B cell (primary cell): ENCODE results near the gene TEX14. TPM values are rescaled to one million over a fixed set of nuclear protein-coding genes. Genes with fewer than 3 reads are reported as not detected.

Experiments used
- ATAC-seq: fragments of 200-7000 bp; cut with Tn5 transposase; one replicate; pipeline ENCODE4 v1.10.0; 2021; ENCODE audit warnings: low read depth, mild to moderate bottlenecking, moderate number of reproducible peaks, moderate library complexity
- CTCF ChIA-PET: fragments of 350-600 bp; sonication (Branson Sonifier 250); formaldehyde crosslinking; loops from one replicate; lab custom pipeline; 2021; ENCODE audit warnings: antibody characterized with exemption, inconsistent platforms; lab: Charles Lee
- POLR2A ChIA-PET: fragments of 350-600 bp; sonication (Branson Sonifier 250); formaldehyde crosslinking; loops from one replicate; lab custom pipeline; 2021; ENCODE audit warnings: antibody characterized with exemption; lab: Charles Lee
- DNase-seq: peaks from one replicate; pipeline ENCODE4 v3.0.0; 2013
- H2AFZ ChIP-seq: 2 replicates; pipeline ENCODE4 v1.6.1; 2012; ENCODE audit warnings: mild to moderate bottlenecking, low read depth, low read length; ENCODE audit not compliant: insufficient read depth, poor library complexity, severe bottlenecking
- H3K27ac ChIP-seq, 2 donors: 1 replicate in 1 of 2; 2 replicates in 1 of 2; pipeline ENCODE4 v1.5.1; 2012 to 2013; ENCODE audit warnings: low read length in 2 of 2, mild to moderate bottlenecking in 2 of 2, moderate library complexity in 1 of 2
- H3K27me3 ChIP-seq, 4 experiments: fragments of 200-600 bp in 1 of 4; sonication (generic) in 1 of 4; replicated peaks in 1 of 4; 1 replicate in 2 of 4; 2 replicates in 2 of 4; pipeline versions ENCODE4 v1.6.1 to v1.7.0; 2013 to 2016; ENCODE audit warnings: low read length in 3 of 4, mild to moderate bottlenecking in 2 of 4, mixed read lengths in 1 of 4, moderate library complexity in 1 of 4; ENCODE audit not compliant: insufficient read depth in 4 of 4, control insufficient read depth in 3 of 4; ENCODE audit errors: control extremely low read depth in 1 of 4
- H3K36me3 ChIP-seq, 2 experiments: replicated peaks in 1 of 2; 1 replicate in 1 of 2; 2 replicates in 1 of 2; pipeline versions ENCODE4 v1.6.1 to v1.7.1; 2013; ENCODE audit warnings: low read length in 1 of 2; ENCODE audit not compliant: insufficient read depth in 2 of 2, control insufficient read depth in 1 of 2; ENCODE audit errors: control extremely low read depth in 1 of 2, extremely low read depth in 1 of 2
- H3K4me1 ChIP-seq, 2 donors: fragments of 200-600 bp in 1 of 2; sonication (generic) in 1 of 2; 1 replicate in 1 of 2; 2 replicates in 1 of 2; pipeline versions ENCODE4 v1.5.1 to v1.6.1; 2013 to 2017; ENCODE audit warnings: low read length in 2 of 2; ENCODE audit not compliant: control insufficient read depth in 2 of 2, insufficient read depth in 2 of 2
- H3K4me2 ChIP-seq: replicated peaks from 2 replicates; pipeline ENCODE3; 2012; ENCODE audit warnings: mild to moderate bottlenecking, low read depth, low read length; ENCODE audit not compliant: poor library complexity, severe bottlenecking
- H3K4me3 ChIP-seq, 5 experiments: fragments of 200-600 bp in 1 of 5; sonication (generic) in 1 of 5; 1 replicate in 3 of 5; 2 replicates in 2 of 5; pipeline versions ENCODE4 v1.5.1 to v1.7.0; 2011 to 2016; ENCODE audit warnings: low read length in 4 of 5, mild to moderate bottlenecking in 4 of 5, low read depth in 2 of 5, control low read depth in 1 of 5, moderate library complexity in 1 of 5; ENCODE audit not compliant: insufficient read depth in 1 of 5; ENCODE audit errors: control extremely low read depth in 1 of 5, extremely low read depth in 1 of 5
- H3K79me2 ChIP-seq: fragments of 200-600 bp; sonication (generic); one replicate; pipeline ENCODE4 v1.6.0; 2016; ENCODE audit warnings: low read length; ENCODE audit not compliant: control insufficient read depth, insufficient read depth
- H3K9ac ChIP-seq: fragments of 200-600 bp; sonication (generic); 2 replicates; pipeline ENCODE4 v1.6.1; 2017; ENCODE audit warnings: mild to moderate bottlenecking, low read length, moderate library complexity
- H3K9me3 ChIP-seq, 3 donors: one replicate each; pipeline versions ENCODE4 v1.6.1 to v1.7.1; 2013; ENCODE audit warnings: low read length in 2 of 3; ENCODE audit not compliant: control insufficient read depth in 2 of 3, insufficient read depth in 1 of 3; ENCODE audit errors: control extremely low read depth in 1 of 3
- H4K20me1 ChIP-seq: 2 replicates; pipeline ENCODE4 v1.6.0; 2012; ENCODE audit warnings: mild to moderate bottlenecking, low read length; ENCODE audit not compliant: insufficient read depth, control insufficient read depth, poor library complexity, severe bottlenecking
- H3K27ac Mint-ChIP-seq: one replicate; pipeline ENCODE4 v1.8.0; 2021; ENCODE audit warnings: mixed read lengths
- H3K27me3 Mint-ChIP-seq: one replicate; pipeline ENCODE4 v1.8.0; 2021; ENCODE audit warnings: mixed read lengths
- H3K4me1 Mint-ChIP-seq: one replicate; pipeline ENCODE4 v1.8.0; 2021; ENCODE audit warnings: mixed read lengths
- H3K4me3 Mint-ChIP-seq: one replicate; pipeline ENCODE4 v1.8.0; 2021; ENCODE audit warnings: mixed read lengths
- H3K9me3 Mint-ChIP-seq: one replicate; pipeline ENCODE4 v1.8.0; 2022; ENCODE audit warnings: mixed read lengths; ENCODE audit not compliant: insufficient read depth
- EZH2 ChIP-seq: IDR thresholded peaks from 2 replicates; pipeline ENCODE4 v1.6.1; 2012; ENCODE audit warnings: borderline replicate concordance, low read depth, mild to moderate bottlenecking, moderate library complexity, low read length; ENCODE audit not compliant: insufficient read depth, poor library complexity, severe bottlenecking
- WGBS: methylation state at CpG from one replicate; pipeline ENCODE4 v1.1.5; 2013; ENCODE audit warnings: missing lambda C conversion rate; ENCODE audit not compliant: insufficient coverage; 5-methylcytosine and 5-hydroxymethylcytosine counted together
- intact Hi-C: fragments of 100-400 bp; cut with micrococcal nuclease; formaldehyde crosslinking; loops from one replicate; pipeline ENCODE4 v1.10.0; 2022
- polyA plus RNA-seq: library from polyadenylated mRNA; depleted of rRNA; stranded (reverse); fragments of >200 nt; gene quantifications from 2 replicates; pipeline ENCODE4 v1.2.3, GENCODE V29; 2012
- total RNA-seq, 2 donors: library from RNA; stranded (reverse); fragments of 120-200 nt in 1 of 2; gene quantifications; 1 replicate in 1 of 2; 2 replicates in 1 of 2; pipeline versions ENCODE4 v1.2.3 to v1.2.4, GENCODE V29; 2013 to 2022
- TF ChIP-seq, protein P1 (sequence below): fragments of 200-600 bp; IDR thresholded peaks from one replicate; pipeline ENCODE4 v1.8.0; 2022; ENCODE audit warnings: antibody characterized with exemption, mild to moderate bottlenecking

TEX14 gene
- total and polyA plus RNA-seq, 2 donors (not counting 1 experiment from before 2014, with no cell fraction given) = 0.10 to 0.20 TPM

- 100% methylated on average over 1 of the region's 5 CpGs for WGBS
- Histone ChIP-seq H3K36me3 (no peaks in the 10 kb centered on the region), H3K27me3 (no peaks in the 10 kb centered on the region), H2AFZ (peak overlapping the region; percentile 46), H3K9ac (no peak overlapping the region), H3K9me3 (no peaks in the 10 kb centered on the region), H4K20me1 (no peaks in the 10 kb centered on the region), H3K27ac (no peak overlapping the region), H3K4me1 (peaks cover 0 to 5% of the 10 kb centered on the region in 2 donors), H3K4me2 (no peak overlapping the region), H3K79me2 (no peaks in the 10 kb centered on the region), H3K4me3 (no peak overlapping the region)
- Mint-ChIP-seq H3K4me3 (no peak overlapping the region), H3K27ac (peak overlapping the region; percentile 26), H3K9me3 (no peaks in the 10 kb centered on the region), H3K4me1 (peaks cover 8% of the 10 kb centered on the region), H3K27me3 (no peaks in the 10 kb centered on the region)
- DNase-seq = no peak
- POLR2A ChIA-PET = no interaction called here
- no peak for ATAC-seq
- no peak for TF ChIP-seq EZH2
- TF ChIP-seq, protein P1, sequence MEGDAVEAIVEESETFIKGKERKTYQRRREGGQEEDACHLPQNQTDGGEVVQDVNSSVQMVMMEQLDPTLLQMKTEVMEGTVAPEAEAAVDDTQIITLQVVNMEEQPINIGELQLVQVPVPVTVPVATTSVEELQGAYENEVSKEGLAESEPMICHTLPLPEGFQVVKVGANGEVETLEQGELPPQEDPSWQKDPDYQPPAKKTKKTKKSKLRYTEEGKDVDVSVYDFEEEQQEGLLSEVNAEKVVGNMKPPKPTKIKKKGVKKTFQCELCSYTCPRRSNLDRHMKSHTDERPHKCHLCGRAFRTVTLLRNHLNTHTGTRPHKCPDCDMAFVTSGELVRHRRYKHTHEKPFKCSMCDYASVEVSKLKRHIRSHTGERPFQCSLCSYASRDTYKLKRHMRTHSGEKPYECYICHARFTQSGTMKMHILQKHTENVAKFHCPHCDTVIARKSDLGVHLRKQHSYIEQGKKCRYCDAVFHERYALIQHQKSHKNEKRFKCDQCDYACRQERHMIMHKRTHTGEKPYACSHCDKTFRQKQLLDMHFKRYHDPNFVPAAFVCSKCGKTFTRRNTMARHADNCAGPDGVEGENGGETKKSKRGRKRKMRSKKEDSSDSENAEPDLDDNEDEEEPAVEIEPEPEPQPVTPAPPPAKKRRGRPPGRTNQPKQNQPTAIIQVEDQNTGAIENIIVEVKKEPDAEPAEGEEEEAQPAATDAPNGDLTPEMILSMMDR = no peak
- CTCF ChIA-PET = no interaction called here
- intact Hi-C loops = no loop called here
These were observed 75.8 kb downstream of the TEX14 start for GRCh38 chr17:58615768-58616659.

GRCh38 chr17:58614859-58615459 is 76.9 kb downstream of the TEX14 start:
- WGBS = 25% methylated on average over 4 of the region's 7 CpGs
- no peak for TF ChIP-seq EZH2
- TF ChIP-seq, protein P1 = no peak
- Histone ChIP-seq H3K4me3 (no peak overlapping the region), H3K79me2 (no peaks in the 10 kb centered on the region), H2AFZ (no peak overlapping the region), H3K4me2 (no peak overlapping the region), H3K27ac (no peak overlapping the region), H3K9ac (no peak overlapping the region), H3K9me3 (no peaks in the 10 kb centered on the region), H4K20me1 (no peaks in the 10 kb centered on the region), H3K4me1 (peaks cover 0 to 5% of the 10 kb centered on the region in 2 donors), H3K36me3 (no peaks in the 10 kb centered on the region), H3K27me3 (no peaks in the 10 kb centered on the region)
- DNase-seq (no peak), ATAC-seq (no peak)
- CTCF ChIA-PET = no interaction called here
- Mint-ChIP-seq H3K27me3 (no peaks in the 10 kb centered on the region), H3K27ac (no peak overlapping the region), H3K4me3 (no peak overlapping the region), H3K4me1 (peaks cover 8% of the 10 kb centered on the region), H3K9me3 (no peaks in the 10 kb centered on the region)
- intact Hi-C loops = no loop called here
- POLR2A ChIA-PET = no interaction called here
